Stimulated activated CD8-positive, alpha-beta memory T cell treated with anti-CD3 and anti-CD28 coated beads, Interleukin-15, amount 100 ng/mL, for 4 hours (primary cell): ENCODE results near the gene ANKRD40CL.

Experiments
- DNase-seq, 2 donors: peaks; one replicate each; pipeline ENCODE4 v3.0.0-alpha.2; 2020; ENCODE audit warnings: low read depth in 2 of 2

Gene ANKRD40CL

GRCh38 chr17:50715471-50715870, 51.8 kb downstream of the ANKRD40CL start:
- DNase-seq, result no peak

GRCh38 chr17:50712641-50713040, 54.7 kb downstream of the ANKRD40CL start:
- DNase-seq, result no peak
